CD4-positive, alpha-beta T cell treated with Interleukin-4 for 4 hours (primary cell): Measurements from ENCODE around the gene TULP4.
"Not testable (repeated sequence)": the region's sequence is repeated elsewhere in the genome, so short reads cannot be mapped to it uniquely, and the experiment has no call there.

ENCODE experiments used
- DNase-seq: peaks from one replicate; pipeline ENCODE4 v3.0.0-alpha.2; 2020

TULP4 gene

GRCh38 chr6:158312165-158312564 is at the start of gene TULP4:
Gene TULP4, plus strand, starts transcription at chr6:158312465. Its CDS starts 1,552 bp downstream, at chr6:158314017.
- DNase-seq = no peak

GRCh38 chr6:158262755-158263154 is 49.5 kb upstream of the TULP4 start:
- DNase-seq = no peak

GRCh38 chr6:158264180-158264579 is 48.1 kb upstream of the TULP4 start:
- DNase-seq = no peak

GRCh38 chr6:158266131-158266530 is 46.1 kb upstream of the TULP4 start:
- no peak for DNase-seq

GRCh38 chr6:158268361-158269147 is 43.7 kb upstream of the TULP4 start:
- DNase-seq = no peak

GRCh38 chr6:158269657-158270056 is 42.6 kb upstream of the TULP4 start:
- no peak for DNase-seq

GRCh38 chr6:158270389-158271127 is 41.7 kb upstream of the TULP4 start:
- DNase-seq = no peak

- DNase-seq = no peak
These were observed 39.9 kb upstream of the TULP4 start for GRCh38 chr6:158272324-158272723.

GRCh38 chr6:158278004-158278403 is 34.3 kb upstream of the TULP4 start:
- no peak for DNase-seq

- no peak for DNase-seq
These were observed 32.6 kb upstream of the TULP4 start for GRCh38 chr6:158279615-158280014.

GRCh38 chr6:158283304-158283980 is 28.8 kb upstream of the TULP4 start:
- DNase-seq = peak; percentile 32

GRCh38 chr6:158284007-158284875 is 28.0 kb upstream of the TULP4 start:
- peak; percentile 18 for DNase-seq

GRCh38 chr6:158284876-158285655 is 27.2 kb upstream of the TULP4 start:
- no peak for DNase-seq

GRCh38 chr6:158285656-158286021 is 26.6 kb upstream of the TULP4 start:
- no peak for DNase-seq

- DNase-seq = no peak
These were observed 25.9 kb upstream of the TULP4 start for GRCh38 chr6:158286413-158286812.

- DNase-seq = no peak
These were observed 25.2 kb upstream of the TULP4 start for GRCh38 chr6:158287047-158287446.

- DNase-seq = peak; percentile 40
These were observed 22.2 kb upstream of the TULP4 start for GRCh38 chr6:158290040-158290439.

- DNase-seq = peak; percentile 75
These were observed 21.6 kb upstream of the TULP4 start for GRCh38 chr6:158290659-158291058.

GRCh38 chr6:158292016-158292415 is 20.2 kb upstream of the TULP4 start:
- DNase-seq = no peak

GRCh38 chr6:158293122-158293521 is 19.1 kb upstream of the TULP4 start:
- no peak for DNase-seq

GRCh38 chr6:158295976-158296853 is 16.1 kb upstream of the TULP4 start:
- DNase-seq = not testable (repeated sequence)
